Stimulated activated CD8-positive, alpha-beta memory T cell treated with anti-CD3 and anti-CD28 coated beads, Interleukin-4, amount 100 ng/mL, for 4 hours (primary cell): ENCODE measurements around the gene RBM20.

ENCODE experiments used
- DNase-seq, 2 donors: peaks; one replicate each; pipeline ENCODE4 v3.0.0-alpha.2; 2020; ENCODE audit warnings: low read depth in 2 of 2, low spot score in 1 of 2

Gene RBM20

GRCh38 chr10:110733218-110733952 is 89.2 kb downstream of the RBM20 start:
- DNase-seq: no peak

- no peak for DNase-seq
Observed at GRCh38 chr10:110735620-110736027, 91.5 kb downstream of the RBM20 start.

- no peak for DNase-seq
Observed at GRCh38 chr10:110737886-110738634, 93.9 kb downstream of the RBM20 start.

GRCh38 chr10:110739811-110740271 is 95.7 kb downstream of the RBM20 start:
- no peak for DNase-seq

GRCh38 chr10:110742801-110743200 is 98.7 kb downstream of the RBM20 start:
- no peak for DNase-seq

GRCh38 chr10:110744782-110745181 is 100.6 kb downstream of the RBM20 start:
- no peak for DNase-seq

GRCh38 chr10:110746254-110746826 is 102.2 kb downstream of the RBM20 start:
- peak in 1 of 2 donors; percentile 17 for DNase-seq

- no peak for DNase-seq
Observed at GRCh38 chr10:110746969-110747608, 103.0 kb downstream of the RBM20 start.

GRCh38 chr10:110747609-110748464 is 103.7 kb downstream of the RBM20 start:
- DNase-seq: no peak

- DNase-seq: no peak
Observed at GRCh38 chr10:110748970-110749369, 104.8 kb downstream of the RBM20 start.

- DNase-seq: no peak
Observed at GRCh38 chr10:110750931-110751330, 106.8 kb downstream of the RBM20 start.

GRCh38 chr10:110751850-110752249 is 107.7 kb downstream of the RBM20 start:
- DNase-seq: no peak

GRCh38 chr10:110753462-110753861 is 109.3 kb downstream of the RBM20 start:
- DNase-seq: no peak

- no peak for DNase-seq
Observed at GRCh38 chr10:110754375-110755105, 110.4 kb downstream of the RBM20 start.

GRCh38 chr10:110755781-110756180 is 111.6 kb downstream of the RBM20 start:
- DNase-seq: no peak

GRCh38 chr10:110756876-110757275 is 112.7 kb downstream of the RBM20 start:
- no peak for DNase-seq

- DNase-seq: no peak
Observed at GRCh38 chr10:110757586-110757985, 113.5 kb downstream of the RBM20 start.

- no peak for DNase-seq
Observed at GRCh38 chr10:110758128-110758765, 114.1 kb downstream of the RBM20 start.

- no peak for DNase-seq
Observed at GRCh38 chr10:110758898-110759297, 114.8 kb downstream of the RBM20 start.
